Measurements from ENCODE around the gene FOXC2. TPM values are rescaled to one million over a fixed set of nuclear protein-coding genes. Genes with fewer than 3 reads are reported as not detected.

FOXC2 gene
- total RNA-seq, 1 donor = 2.2 TPM

DNA sequence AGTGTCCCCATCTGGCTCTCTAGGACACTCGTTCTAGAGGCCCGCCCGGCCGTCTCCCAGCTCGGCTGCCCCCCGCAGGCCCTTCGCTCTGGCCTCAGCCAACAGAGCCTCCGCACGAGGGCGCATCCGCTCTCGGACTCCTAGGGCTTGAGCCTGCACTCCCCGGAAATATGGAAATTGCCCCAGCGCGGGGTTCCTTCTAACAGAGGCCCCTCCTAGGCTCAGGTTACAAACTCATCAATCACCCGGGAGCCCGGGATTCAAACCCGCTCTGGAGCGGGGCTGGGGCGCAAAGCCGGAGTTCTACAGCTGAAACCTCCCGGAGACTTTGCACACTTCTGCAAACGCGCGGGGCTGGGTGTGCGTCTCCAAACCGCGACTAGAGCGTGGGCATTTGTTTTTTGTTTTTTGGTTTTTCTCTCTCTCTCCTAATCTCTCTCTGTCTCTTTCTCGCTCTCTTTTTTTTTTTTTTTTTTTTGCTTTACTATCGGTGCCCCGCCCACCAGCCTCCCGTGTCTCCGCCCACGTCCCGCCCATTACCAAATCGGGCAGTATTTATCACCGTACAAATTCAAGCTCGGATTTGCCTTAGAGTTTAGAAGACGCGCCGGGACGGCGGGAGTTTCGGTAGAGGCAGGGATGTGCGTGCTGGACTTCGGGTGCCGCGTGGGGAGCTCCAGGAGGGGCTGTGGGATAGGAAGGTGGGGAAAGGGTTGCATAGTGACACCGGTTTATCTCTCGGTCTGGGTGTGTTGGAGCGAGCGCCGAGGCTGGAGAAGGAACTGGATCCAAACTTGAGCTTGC, 9.3 kb downstream of the FOXC2 start:
- H3K27me3 ChIP-seq (ENCODE audit: insufficient read depth, low read length) = no peaks in the 10 kb centered on the region
- H3K4me2 ChIP-seq (ENCODE audit: insufficient read depth, low read length) = peak overlapping the region; percentile 40
- H3K4me3 ChIP-seq (ENCODE audit: insufficient read depth, low read length) = peak overlapping the region; percentile 52
- H3K9me3 ChIP-seq (ENCODE audit: low read depth, low read length) = no peaks in the 10 kb centered on the region
- peak; percentile 38 for TF ChIP-seq CTCF (IDR thresholded peaks at IDR 0.05; ENCODE audit: extremely low read depth, low read depth, low read length)
- H3K36me3 ChIP-seq (ENCODE audit: insufficient read depth, low read length) = peaks cover 64% of the 10 kb centered on the region
- H4K20me1 ChIP-seq (ENCODE audit: insufficient read depth, low read length) = no peaks in the 10 kb centered on the region
- H3K27ac ChIP-seq (ENCODE audit: low read depth, low read length) = peak overlapping the region; percentile 96
- peaks cover 26% of the 10 kb centered on the region for H3K4me1 ChIP-seq (ENCODE audit: insufficient read depth, low read length)
- H2AFZ ChIP-seq (ENCODE audit: low read length) = no peak overlapping the region
- peaks cover 98% of the 10 kb centered on the region for H3K79me2 ChIP-seq (ENCODE audit: insufficient read depth, low read length)
- DNase-seq (ENCODE audit: insufficient read length, low spot score, missing footprints) = peak; percentile 95

GRCh38 chr16:86576591-86577313, 10.1 kb downstream of the FOXC2 start:
- H2AFZ ChIP-seq (ENCODE audit: low read length) = no peak overlapping the region
- peaks cover 26% of the 10 kb centered on the region for H3K4me1 ChIP-seq (ENCODE audit: insufficient read depth, low read length)

DNA sequence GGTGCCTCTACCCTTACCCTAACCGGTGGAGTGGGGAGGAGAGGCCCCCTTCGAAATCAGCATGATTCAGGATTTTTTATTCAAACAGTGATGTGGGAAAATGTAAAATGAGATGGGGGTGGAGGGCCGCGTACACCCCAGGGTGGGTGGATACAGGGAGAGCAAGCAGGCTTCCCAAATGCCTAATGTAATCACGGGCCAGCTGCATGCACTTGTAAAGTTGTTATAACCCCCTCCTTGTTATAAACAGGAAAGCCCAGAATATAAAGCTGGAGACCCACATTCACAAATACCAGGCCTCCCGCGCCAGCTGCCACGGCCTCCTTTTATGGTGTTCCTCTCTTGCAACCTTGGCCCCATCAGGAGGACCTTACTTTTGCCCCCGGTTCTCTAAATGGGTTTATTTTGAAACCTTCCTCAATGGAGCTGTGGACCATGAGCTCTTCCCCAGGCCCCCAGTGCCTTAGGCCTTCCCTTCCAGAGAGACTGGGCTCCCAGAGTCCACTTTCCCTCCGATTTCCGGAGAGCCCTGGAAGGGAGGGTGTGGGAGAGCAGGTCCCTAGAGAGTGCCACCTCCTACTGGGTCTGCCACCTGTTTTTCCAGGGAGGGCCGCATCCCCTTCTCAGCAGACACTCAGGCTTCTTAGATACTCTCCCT, 10.8 kb downstream of the FOXC2 start:
- H2AFZ ChIP-seq (ENCODE audit: low read length) = no peak overlapping the region
- peak overlapping the region; percentile 96 for H3K27ac ChIP-seq (ENCODE audit: low read depth, low read length)
- TF ChIP-seq CTCF (IDR thresholded peaks at IDR 0.05; ENCODE audit: extremely low read depth, low read depth, low read length) = no peak
- H3K36me3 ChIP-seq (ENCODE audit: insufficient read depth, low read length) = peaks cover 49% of the 10 kb centered on the region
- no peaks in the 10 kb centered on the region for H4K20me1 ChIP-seq (ENCODE audit: insufficient read depth, low read length)
- peaks cover 98% of the 10 kb centered on the region for H3K79me2 ChIP-seq (ENCODE audit: insufficient read depth, low read length)
- DNase-seq (ENCODE audit: insufficient read length, low spot score, missing footprints) = peak; percentile 56
- no peak overlapping the region for H3K4me3 ChIP-seq (ENCODE audit: insufficient read depth, low read length)
- peak overlapping the region; percentile 24 for H3K4me2 ChIP-seq (ENCODE audit: insufficient read depth, low read length)
- no peaks in the 10 kb centered on the region for H3K9me3 ChIP-seq (ENCODE audit: low read depth, low read length)
- no peaks in the 10 kb centered on the region for H3K27me3 ChIP-seq (ENCODE audit: insufficient read depth, low read length)
- peaks cover 21% of the 10 kb centered on the region for H3K4me1 ChIP-seq (ENCODE audit: insufficient read depth, low read length)

More at GRCh38 chr16:86576591-86577313, 10.1 kb downstream of the FOXC2 start:
- DNase-seq (ENCODE audit: insufficient read length, low spot score, missing footprints) = peak; percentile 60
- H3K27me3 ChIP-seq (ENCODE audit: insufficient read depth, low read length) = no peaks in the 10 kb centered on the region
- H3K4me2 ChIP-seq (ENCODE audit: insufficient read depth, low read length) = peak overlapping the region; percentile 40
- peak overlapping the region; percentile 96 for H3K27ac ChIP-seq (ENCODE audit: low read depth, low read length)
- peaks cover 56% of the 10 kb centered on the region for H3K36me3 ChIP-seq (ENCODE audit: insufficient read depth, low read length)
- H4K20me1 ChIP-seq (ENCODE audit: insufficient read depth, low read length) = no peaks in the 10 kb centered on the region
- no peaks in the 10 kb centered on the region for H3K9me3 ChIP-seq (ENCODE audit: low read depth, low read length)
- no peak for TF ChIP-seq CTCF (IDR thresholded peaks at IDR 0.05; ENCODE audit: extremely low read depth, low read depth, low read length)
- peaks cover 98% of the 10 kb centered on the region for H3K79me2 ChIP-seq (ENCODE audit: insufficient read depth, low read length)
- peak overlapping the region; percentile 52 for H3K4me3 ChIP-seq (ENCODE audit: insufficient read depth, low read length)

Data from osteoblast (primary cell).